SK-N-SH (cell line): ENCODE measurements around the gene PDIA5.

Experiments used
- CTCF ChIP-seq: fragments of 200-600 bp; sonication (generic); IDR thresholded peaks from 2 replicates; pipeline ENCODE4 v1.6.1; 2017; ENCODE audit warnings: antibody characterized with exemption, mild to moderate bottlenecking, moderate library complexity
- POLR2AphosphoS5 ChIP-seq: IDR thresholded peaks from 2 replicates; pipeline ENCODE4 v1.6.1; 2012; ENCODE audit warnings: low read depth, low read length
- RAD21 ChIP-seq: IDR thresholded peaks from 2 replicates; pipeline ENCODE4 v1.6.1; 2012; ENCODE audit warnings: mild to moderate bottlenecking, low read length
- USF1 ChIP-seq: IDR thresholded peaks from 2 replicates; pipeline ENCODE4 v1.4.0; 2012; ENCODE audit warnings: low read depth, borderline replicate concordance

GRCh38 chr3:123153125-123154019, 86.5 kb downstream of the PDIA5 start:
- TF ChIP-seq RAD21 (no peak), USF1 (no peak), CTCF (no peak), POLR2AphosphoS5 (no peak)
